A204.1 (cell line): ENCODE data around the gene CAMK2G.
"Not testable (repeated sequence)": the region's sequence is repeated elsewhere in the genome, so short reads cannot be mapped to it uniquely, and the experiment has no call there.

Source experiments
- FAIRE-seq: peaks from 2 replicates; lab custom pipeline; 2012; peaks lifted over from hg19 to GRCh38; lab: Jason Lieb, UNC

Gene CAMK2G

DNA sequence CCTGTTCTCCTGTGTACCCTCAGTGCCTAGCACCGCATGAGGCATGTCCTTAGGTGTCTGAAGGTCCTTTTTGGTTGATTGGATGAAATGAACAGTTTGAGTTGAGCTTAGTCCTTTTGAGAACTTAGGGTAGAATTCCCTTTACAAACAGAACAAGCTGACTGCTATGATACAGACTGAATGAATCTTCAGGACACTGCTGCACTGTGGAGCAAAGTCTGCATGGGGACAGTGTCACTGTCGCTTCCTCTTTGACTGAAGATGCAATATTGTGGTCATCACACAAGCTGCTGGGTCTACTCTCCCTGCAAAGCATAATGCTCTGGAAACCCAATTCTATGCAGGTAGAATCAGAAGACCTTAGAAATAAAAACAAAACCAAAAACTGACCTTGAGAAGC is 28.0 kb upstream of the CAMK2G start:
- FAIRE-seq = no peak

DNA sequence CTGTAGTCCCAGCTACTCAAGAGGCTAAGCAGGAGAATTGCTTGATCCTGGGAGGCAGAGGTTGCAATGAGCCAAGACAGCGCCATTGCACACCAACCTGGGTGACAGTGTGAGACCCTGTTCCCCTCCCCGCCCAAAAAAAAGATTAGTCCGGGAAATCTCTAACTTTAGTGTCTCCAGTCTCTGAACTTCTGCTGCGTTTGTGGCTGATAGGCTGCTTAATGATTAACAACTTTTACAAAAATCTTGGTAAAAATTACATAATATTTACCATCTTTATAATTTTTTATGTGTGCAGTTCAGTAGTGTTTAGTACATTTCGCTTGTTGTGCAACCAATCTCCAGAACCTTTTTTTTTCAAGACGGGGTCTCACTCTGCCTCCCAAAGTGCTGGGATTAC is 26.9 kb upstream of the CAMK2G start:
- no peak for FAIRE-seq

DNA sequence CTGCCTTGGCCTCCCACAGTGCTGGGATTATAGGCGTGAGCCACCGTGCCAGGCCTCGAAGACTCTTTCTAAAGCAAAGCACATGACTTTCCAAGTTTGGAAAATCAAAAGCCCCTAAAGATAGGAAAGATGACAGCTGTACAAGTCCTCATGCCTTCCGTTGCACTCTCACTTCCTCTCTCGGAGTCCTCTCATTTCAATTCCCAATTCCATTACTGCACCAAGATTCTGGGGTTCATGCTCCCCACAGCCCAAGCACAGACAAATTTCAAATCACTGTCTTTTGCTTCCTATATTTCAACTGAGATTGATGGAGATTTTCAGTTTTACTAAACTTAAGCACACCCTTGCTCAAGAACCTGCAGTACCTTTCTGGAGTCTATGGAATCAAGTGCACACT is 25.7 kb upstream of the CAMK2G start:
- no peak for FAIRE-seq

DNA sequence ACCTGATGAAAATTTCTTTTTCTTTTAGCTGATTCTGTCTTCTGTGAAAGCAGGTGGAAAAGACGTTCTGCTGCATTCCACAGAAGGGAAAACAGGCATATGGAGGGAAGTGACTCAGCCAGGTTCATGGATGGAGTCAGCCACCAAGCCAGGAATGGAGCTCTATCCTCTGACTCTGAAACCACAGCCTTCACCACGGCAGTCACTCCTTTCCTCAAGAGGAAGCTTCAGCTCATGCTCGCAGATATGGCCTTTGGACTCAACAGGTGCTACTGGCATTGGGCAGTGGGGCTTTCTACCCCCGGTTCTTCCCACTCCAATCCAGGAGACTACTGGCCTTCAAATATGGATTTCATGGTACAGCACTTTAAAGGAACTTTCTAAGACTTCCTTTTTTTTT is 25.1 kb upstream of the CAMK2G start:
- no peak for FAIRE-seq

DNA sequence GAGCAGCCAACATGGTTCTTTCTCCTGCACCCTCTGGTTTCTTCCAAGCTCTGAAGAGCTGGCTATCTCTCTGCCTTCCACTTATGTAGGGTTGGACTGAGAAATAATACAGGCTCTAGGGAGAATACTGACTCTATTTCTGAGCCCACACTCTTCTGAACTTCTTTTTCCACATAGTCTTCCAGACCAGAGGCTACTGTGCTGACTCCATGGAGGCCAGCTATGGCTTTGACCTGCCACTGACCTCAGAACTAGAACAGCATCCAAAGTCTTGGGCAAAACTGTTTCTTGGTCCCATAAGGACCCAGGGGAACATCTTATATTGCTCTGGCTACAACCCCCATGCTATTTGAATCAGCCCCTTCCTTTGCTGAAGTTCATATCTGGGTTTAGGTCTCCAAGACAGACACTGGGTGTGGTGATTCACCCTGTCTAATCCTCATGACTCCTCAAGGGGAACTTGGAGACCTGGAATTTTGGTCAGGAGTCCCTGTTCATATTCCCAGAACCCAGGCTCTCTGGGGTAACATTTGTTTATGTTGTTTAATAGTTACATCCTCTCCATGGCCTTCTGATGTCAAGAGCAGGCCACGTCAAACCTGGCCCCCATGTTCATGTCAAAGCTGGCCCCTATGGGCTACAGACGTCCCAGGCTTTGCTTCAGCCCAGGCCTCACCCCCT is 24.5 kb upstream of the CAMK2G start:
- no peak for FAIRE-seq

DNA sequence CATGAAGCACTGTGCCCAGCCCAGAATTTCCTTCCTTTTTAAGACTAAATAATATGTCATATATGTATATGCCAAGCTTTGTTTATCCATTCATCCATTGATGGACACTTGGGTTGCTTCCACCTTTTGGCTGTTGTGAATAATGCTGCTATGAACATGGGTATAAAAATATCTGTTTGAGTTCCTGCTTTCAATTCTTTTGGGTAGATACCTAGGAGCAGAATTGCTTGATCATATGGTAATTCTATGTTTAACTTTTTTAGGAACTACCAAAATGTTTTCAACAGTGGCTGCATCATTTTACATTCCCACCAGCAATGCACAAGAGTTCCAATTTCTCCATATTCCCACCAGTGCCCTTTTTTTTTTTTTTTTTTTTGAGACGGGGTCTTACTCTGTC is 23.3 kb upstream of the CAMK2G start:
- FAIRE-seq = no peak

DNA sequence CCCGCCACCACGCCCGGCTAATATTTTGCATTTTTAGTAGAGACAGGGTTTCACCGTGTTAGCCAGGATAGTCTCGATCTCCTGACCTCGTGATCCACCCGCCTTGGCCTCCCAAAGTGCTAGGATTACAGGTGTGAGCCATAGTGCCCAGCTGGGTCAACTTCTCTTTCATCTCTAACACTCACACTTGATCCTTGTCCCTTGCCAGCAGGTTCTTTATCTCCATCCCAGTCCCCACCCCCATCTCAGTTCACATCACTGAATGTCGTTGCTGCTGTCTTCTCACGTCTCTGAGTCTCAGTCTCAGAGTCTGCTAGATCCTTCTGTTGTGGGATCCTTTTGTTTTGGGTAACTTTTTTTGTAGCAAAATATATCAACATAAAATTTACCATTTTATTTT is 21.0 kb upstream of the CAMK2G start:
- not testable (repeated sequence) for FAIRE-seq

DNA sequence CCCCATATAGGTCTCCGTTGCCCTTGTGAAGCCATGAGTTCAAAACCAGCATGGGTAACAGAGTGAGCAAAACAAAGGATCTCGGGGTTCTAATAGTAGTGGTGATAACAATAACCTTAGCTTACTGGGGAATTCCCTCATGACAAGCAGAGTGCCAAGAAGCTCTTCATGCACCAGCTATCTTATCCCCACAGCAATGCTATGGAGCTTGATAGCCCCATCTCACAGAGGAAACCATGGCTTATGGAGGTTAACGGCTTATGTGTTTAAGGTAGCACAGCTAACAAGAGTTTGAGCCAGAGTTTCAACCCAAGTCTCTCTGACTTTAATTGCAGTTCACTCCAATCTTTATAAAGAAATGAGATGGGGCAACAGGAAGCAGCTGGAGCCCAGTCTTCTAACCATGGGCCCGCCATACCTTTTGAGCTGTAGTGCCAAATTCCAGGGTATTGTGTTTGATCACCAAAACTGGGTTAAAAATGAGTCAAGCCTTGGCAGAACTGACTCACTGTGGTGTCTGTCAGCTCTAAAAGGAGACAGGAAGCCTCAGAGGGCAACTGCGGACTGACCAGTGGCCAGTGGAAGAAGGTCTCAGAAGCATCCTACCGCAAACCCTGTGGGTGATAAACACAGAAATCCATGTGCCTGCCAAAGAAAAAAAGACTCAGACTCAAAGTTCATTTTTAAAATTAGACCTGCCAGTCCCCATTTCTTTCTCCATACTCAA is 20.1 kb upstream of the CAMK2G start:
- FAIRE-seq = no peak

DNA sequence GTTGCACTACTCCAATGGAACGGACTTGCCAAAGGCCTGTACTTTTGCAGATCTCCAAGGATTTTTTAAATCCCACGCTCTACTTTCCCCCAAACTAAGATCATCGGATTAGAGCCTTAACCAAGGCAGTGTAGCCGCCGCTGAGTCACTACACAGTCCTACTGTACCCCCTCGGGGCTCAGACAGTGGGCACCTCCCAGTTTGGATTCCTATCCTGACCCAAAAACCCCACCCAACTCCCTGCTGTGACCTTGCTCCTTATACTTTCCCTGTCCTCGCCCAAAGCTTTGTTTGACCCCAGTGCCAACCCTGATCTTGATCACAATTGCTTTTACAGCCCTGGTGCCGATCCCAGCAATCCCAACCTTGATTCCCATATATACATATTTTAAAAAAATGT is 19.1 kb upstream of the CAMK2G start:
- no peak for FAIRE-seq

DNA sequence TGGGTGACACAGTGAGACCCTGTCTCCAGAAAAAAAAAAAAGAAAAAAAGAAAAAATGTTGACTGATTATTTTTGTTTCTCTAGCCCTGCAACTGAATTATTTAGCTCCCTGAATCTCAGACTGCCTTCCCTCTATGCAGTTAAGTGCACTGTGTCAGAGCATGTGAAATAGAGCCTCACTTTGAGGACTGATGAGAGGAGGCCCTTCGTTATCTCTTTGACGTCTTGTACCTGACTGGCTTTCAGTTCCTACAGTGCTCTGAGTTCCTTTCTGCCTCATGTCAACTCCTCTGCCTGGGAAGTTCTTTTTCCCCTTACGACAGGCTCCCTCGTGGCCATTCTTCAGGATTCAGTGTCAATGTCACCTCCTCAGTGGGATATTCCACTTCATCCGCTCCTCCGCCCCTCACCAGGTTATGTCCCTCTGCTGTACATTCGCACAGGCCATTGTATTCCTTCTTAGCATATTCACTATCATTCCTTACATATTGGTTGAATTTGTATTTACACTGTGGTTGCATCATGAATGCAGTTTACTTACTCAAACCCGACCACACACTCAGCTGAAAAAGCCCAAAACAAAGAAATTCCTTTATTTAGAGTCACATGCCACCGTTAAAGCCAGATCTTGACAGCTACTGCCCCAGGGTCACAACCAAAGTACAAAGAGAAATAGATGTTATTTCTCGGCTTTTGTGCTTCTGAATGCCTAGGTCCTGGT is 18.1 kb upstream of the CAMK2G start:
- no peak for FAIRE-seq

DNA sequence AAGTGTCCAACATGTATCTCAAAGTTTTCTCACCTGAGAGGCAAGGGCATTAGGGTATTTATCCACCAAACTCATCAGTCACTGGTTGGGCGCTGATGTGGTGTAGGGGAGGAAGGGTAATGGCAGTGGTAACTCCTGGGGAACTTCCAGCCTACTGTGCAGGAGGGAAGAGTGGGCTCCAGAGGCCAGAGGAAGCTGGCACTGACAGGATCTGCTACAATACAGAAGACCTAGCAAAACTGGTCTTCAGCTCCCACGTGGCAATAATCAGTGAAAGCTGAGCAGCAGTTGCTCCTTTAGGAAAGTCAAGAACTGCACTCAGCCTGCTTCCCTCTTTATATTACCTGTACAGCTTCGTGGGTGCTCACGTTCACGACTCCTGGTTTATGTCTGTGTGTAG is 17.2 kb upstream of the CAMK2G start:
- no peak for FAIRE-seq

DNA sequence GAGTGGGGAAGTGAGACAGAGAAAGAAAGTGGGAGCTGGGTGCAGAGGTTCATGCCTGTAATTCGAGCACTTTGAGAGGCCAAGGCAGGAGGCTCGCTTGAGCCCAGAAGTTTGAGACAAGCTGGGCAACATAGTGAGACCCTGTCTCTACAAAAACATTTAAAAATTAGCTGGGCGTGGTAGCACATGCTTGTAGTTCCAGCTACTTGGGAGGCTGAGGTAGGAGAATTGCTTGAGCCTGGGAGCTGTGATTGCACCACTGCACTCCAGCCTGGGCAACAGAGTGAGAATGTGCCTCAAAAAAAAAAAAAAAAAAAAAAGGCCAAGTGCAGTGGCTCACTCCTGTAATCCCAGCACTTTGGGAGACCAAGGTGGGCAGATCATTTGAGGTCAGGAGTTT is 16.5 kb upstream of the CAMK2G start:
- not testable (repeated sequence) for FAIRE-seq

DNA sequence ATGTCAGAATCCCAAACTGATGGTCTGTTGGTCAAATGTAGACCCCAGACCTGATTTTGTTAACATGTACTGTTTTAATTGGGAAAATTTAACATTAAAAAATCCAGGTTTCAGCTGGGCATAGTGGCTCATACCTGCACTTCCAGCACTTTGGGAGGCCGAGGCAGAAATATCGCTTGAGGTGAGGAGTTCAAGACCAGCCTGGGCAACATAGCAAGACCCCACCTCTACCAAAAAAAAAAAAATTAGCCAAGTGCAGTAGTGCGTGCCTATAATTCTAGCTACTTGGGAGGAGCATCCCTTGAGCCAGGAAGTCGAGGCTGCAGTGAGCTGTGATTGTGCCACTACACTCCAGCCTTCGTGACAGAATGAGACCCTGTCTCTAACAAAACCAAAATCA is 15.9 kb upstream of the CAMK2G start:
- no peak for FAIRE-seq

DNA sequence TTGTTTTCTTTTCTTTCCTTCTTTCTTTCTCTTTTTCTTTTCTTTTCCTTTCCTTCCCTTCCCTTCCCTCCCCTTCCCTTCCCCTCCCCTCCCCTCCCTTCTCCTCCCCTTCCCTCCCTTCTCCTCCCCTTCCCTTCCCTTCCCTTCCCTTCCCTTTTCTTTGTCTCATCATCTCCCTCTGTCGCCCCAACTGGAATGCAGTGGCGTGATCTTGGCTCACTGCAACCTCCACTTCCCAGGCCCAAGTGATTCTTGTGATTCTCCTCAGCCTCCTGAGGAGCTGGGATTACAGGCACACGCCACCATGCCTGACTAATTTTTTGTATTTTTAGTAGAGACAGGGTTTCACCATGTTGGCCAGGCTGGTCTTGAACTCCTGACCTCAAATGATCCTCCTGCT is 15.1 kb upstream of the CAMK2G start:
- not testable (repeated sequence) for FAIRE-seq

DNA sequence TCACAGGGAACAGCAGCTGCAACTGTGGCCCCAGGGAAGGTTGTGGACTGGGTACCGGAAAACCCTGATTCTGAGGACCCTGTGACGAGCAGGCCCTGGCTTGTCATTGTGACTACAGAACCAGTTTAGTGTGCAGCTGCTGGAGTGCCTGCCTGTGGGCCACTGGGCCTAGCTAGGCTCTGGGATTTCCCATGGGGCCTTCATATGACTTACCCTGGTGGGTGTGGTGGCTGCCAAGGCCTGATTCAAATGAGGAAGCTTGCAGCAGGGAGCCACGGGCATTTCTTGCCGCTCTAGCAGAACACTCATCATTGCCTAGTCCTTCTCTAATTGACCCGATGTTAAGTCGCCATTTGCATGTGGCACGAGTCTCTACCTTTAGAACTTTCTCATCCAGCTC is 14.7 kb upstream of the CAMK2G start:
- FAIRE-seq = no peak

DNA sequence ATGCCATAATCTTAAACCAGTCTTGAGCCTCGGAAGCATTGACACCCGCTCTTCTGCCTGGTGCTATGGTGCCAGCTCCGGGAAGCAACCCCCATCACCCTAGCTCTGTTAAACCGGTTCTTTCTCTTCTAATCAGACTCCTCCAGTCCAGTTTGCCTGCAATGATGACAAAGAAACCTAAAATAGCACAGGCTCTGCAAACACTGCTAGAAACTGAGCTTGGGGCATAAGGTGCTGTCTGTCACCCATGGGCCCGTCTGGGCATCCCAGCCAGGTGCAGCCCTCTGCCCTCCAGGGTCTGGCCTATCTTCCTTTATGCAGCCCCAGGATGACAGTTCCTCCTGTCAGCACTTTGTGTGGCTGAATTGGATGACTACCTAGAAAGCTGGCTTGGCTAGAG is 14.2 kb upstream of the CAMK2G start:
- FAIRE-seq = no peak

DNA sequence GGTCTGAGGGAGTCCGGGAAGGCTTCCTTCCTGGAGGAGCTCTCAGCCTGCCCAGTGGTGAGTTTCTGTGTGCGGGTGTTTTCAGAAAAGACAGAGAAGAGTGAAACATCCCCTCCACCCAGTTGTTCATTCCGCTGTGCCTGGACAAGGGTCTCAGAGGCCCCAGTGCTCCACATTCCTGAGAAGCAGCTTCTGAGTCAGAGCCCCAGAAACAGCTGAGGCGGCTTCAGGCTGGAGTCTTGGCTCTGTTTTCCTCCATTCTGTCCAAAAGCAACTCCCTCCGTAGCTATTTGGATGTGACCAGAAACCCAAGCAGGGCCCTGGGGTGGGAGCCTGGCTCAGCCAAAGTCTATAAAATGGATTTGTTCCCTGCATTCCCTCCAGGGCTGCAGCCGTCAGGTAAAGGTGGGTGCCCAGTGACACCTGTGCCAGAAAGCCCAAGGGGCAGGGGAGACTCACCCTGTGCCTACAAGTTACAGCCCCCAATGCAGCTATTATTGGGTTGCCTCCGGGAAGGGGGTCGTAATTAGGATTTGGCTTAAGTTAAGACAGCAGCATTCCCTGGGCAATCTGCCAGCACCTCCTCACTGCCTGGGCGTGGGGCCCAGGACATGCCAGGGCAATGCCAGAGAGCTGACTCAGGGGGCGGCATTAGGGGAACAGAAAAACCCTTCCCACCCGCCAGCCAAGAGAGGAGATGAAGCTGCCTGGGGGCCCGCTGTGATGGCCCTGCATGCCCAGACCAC is 13.1 kb upstream of the CAMK2G start:
- FAIRE-seq = no peak

DNA sequence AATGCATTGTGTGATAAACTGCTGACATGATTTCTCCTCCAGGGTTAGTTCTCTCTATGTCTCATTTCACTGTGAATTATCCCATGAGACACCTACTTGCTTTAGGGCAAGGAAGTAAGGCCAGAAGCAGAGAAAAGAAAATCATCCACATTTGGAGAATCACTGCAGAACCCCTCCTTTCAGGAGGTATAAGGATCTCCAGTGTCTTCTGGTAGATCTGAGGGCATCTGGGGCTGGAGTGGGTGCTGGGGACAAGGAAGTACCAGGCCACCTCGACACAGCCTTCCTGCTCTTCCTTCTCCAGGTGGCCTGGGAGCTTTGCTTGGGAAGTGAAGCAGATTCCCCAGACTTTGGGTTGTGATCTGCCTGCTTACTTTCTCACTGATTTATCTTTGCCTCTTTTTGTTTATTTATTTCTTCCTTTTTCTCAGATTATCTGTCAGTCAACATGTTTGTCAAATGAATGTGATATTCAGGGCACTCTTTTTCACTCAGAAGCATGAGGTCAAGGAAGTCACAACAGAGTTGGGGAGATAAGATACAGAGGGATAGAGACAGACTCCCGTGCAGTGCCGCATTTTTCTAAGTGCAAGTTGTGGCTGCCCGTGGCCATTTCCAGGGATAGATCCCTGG is 12.4 kb upstream of the CAMK2G start:
- no peak for FAIRE-seq

DNA sequence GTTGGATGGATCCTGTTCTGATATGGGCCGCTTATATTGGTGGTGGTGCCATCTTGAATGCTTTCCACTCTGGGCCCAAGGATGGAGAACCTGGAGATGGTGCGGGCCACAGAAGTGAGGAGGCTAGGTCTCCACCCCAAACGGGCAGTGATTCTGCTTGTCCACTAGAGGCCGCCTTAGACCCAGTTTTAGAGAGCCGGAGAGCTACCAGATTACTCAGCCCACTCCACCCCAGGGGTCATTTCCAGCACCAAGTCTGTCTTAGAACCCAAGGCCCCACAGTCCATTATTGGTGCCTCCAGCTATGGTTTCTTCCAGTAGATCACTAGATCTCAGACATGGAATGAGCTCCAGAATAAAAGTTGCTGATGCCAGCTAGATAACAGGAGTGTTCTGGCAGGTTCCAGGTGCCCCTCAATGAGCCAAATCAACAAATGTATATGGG is 11.8 kb upstream of the CAMK2G start:
- FAIRE-seq = peak; percentile 78

DNA sequence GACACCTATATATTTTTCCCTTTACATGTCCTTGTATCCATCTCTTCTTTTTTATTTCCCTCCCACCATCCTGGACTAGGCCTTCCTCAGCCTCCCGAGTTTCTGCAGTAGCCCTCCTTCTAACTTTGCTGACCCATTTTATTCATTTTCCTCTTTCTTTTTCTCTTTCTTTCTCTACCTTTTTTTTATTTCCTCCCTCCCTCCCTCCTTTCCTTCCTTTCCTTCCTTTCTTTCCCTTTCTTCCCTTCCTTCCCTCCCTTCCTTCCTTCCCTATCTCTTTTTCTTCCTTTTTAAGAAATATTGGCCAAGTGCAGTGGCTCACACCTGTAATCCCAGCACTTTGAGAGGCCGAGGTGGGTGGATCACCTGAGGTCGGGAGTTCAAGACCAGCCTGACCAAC is 9.7 kb upstream of the CAMK2G start:
- FAIRE-seq = no peak

DNA sequence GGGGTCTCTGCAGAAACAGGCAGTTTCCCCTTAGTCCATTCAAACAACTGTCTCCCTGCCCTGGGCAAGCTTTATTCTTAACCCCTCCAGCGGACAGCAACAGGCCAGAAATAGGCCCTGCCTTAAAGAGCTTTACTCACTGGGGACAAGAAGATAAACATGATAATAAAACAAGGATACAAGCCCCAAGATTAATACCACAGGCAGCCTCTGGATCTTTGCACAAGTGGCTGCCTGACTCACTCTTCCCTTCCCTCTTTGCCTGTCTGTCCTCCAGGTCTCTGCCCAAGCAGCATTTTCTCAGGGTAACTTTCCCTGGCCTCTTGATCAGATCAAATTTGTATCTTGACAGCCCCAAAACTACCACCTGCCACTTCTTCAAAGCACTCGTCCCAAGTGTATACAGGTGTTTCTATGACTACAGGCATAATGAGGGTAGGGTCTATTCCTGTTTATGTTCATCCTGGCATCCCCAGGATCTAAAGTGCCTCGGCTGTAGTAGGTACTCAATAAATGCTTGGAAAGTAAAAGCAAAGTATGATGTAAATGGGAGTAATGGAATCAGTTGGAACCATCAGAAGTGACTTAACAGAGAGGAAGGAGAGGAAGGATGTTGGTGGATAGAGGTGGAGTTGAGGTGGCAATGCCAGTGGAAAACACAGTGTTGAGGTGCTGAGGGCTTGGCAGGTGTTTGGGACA is 7.0 kb upstream of the CAMK2G start:
- no peak for FAIRE-seq
